GM18520 (cell line): ENCODE results near the gene C5.
A peak's percentile ranks its signal among the peaks of the same experiment; 100 is the strongest.
"Not testable (repeated sequence)": the region's sequence is repeated elsewhere in the genome, so short reads cannot be mapped to it uniquely, and the experiment has no call there.

ENCODE experiments used
- ATAC-seq: cut with Tn5 transposase; IDR thresholded peaks from one replicate; pipeline ENCODE4 v1.9.1; 2021; ENCODE audit not compliant: unreplicated experiment

C5 gene

GRCh38 chr9:121050128-121050988 is at the start of gene C5:
TSS of gene C5 (minus strand) at chr9:121050275. CDS start at chr9:121050246, 29 bp downstream.
- no peak for ATAC-seq

GRCh38 chr9:121098567-121099198 is 48.6 kb upstream of the C5 start:
- no peak for ATAC-seq

- no peak for ATAC-seq
Observed at GRCh38 chr9:121095057-121095456, 45.0 kb upstream of the C5 start.

- not testable (repeated sequence) for ATAC-seq
Observed at GRCh38 chr9:121090743-121091142, 40.7 kb upstream of the C5 start.

GRCh38 chr9:121088576-121088975 is 38.5 kb upstream of the C5 start:
- ATAC-seq, result no peak

GRCh38 chr9:121085661-121086060 is 35.6 kb upstream of the C5 start:
- ATAC-seq, result no peak

GRCh38 chr9:121082075-121082474 is 32.0 kb upstream of the C5 start:
- no peak for ATAC-seq

- ATAC-seq, result no peak
Observed at GRCh38 chr9:121075251-121076036, 25.4 kb upstream of the C5 start.

- peak; percentile 49 for ATAC-seq
Observed at GRCh38 chr9:121074370-121075250, 24.5 kb upstream of the C5 start, which contains the start of gene CNTRL. TSS of gene CNTRL (plus strand) at chr9:121074955. CDS start at chr9:121088327, 13,372 bp downstream.

GRCh38 chr9:121073038-121073437 is 23.0 kb upstream of the C5 start:
- no peak for ATAC-seq

GRCh38 chr9:121071756-121072421 is 21.8 kb upstream of the C5 start:
- peak; percentile 31 for ATAC-seq

- ATAC-seq, result peak; percentile 5
Observed at GRCh38 chr9:121071370-121071755, 21.3 kb upstream of the C5 start.

GRCh38 chr9:121069396-121069795 is 19.3 kb upstream of the C5 start:
- ATAC-seq, result no peak

GRCh38 chr9:121067640-121068039 is 17.6 kb upstream of the C5 start:
- no peak for ATAC-seq

- ATAC-seq, result no peak
Observed at GRCh38 chr9:121066850-121067249, 16.8 kb upstream of the C5 start.

GRCh38 chr9:121059998-121060636 is 10.0 kb upstream of the C5 start:
- no peak for ATAC-seq

GRCh38 chr9:121059513-121059912 is 9.4 kb upstream of the C5 start:
- ATAC-seq, result no peak

- ATAC-seq, result no peak
Observed at GRCh38 chr9:121057821-121058220, 7.7 kb upstream of the C5 start.

- no peak for ATAC-seq
Observed at GRCh38 chr9:121055642-121056143, 5.6 kb upstream of the C5 start.
